Activated gamma-delta T cell (primary cell): ENCODE results near the gene ALCAM.
"Not testable (repeated sequence)": the region's sequence is repeated elsewhere in the genome, so short reads cannot be mapped to it uniquely, and the experiment has no call there.

ENCODE experiments used
- DNase-seq: peaks from one replicate; lab custom pipeline; 2025; lab: John Stamatoyannopoulos, UW

Gene ALCAM

GRCh38 chr3:105388176-105388575, 21.5 kb downstream of the ALCAM start:
- no peak for DNase-seq

- not testable (repeated sequence) for DNase-seq
Measured at GRCh38 chr3:105389759-105390158, 23.1 kb downstream of the ALCAM start.

- not testable (repeated sequence) for DNase-seq
Measured at GRCh38 chr3:105392598-105392997, 25.9 kb downstream of the ALCAM start.

- no peak for DNase-seq
Measured at GRCh38 chr3:105394177-105394576, 27.5 kb downstream of the ALCAM start.

- no peak for DNase-seq
Measured at GRCh38 chr3:105397974-105398373, 31.3 kb downstream of the ALCAM start.

- no peak for DNase-seq
Measured at GRCh38 chr3:105398437-105398836, 31.7 kb downstream of the ALCAM start.

GRCh38 chr3:105399062-105399461, 32.4 kb downstream of the ALCAM start:
- no peak for DNase-seq

GRCh38 chr3:105399611-105400010, 32.9 kb downstream of the ALCAM start:
- DNase-seq, result no peak

- no peak for DNase-seq
Measured at GRCh38 chr3:105401254-105401653, 34.5 kb downstream of the ALCAM start.

GRCh38 chr3:105401691-105402149, 35.0 kb downstream of the ALCAM start:
- DNase-seq, result no peak

GRCh38 chr3:105402287-105402801, 35.6 kb downstream of the ALCAM start:
- DNase-seq, result no peak

GRCh38 chr3:105403034-105403433, 36.3 kb downstream of the ALCAM start:
- DNase-seq, result not testable (repeated sequence)

GRCh38 chr3:105406268-105406667, 39.6 kb downstream of the ALCAM start:
- DNase-seq, result no peak

- no peak for DNase-seq
Measured at GRCh38 chr3:105409364-105409763, 42.7 kb downstream of the ALCAM start.

GRCh38 chr3:105413343-105413887, 46.7 kb downstream of the ALCAM start:
- DNase-seq, result no peak

GRCh38 chr3:105414841-105415240, 48.1 kb downstream of the ALCAM start:
- no peak for DNase-seq

- DNase-seq, result no peak
Measured at GRCh38 chr3:105415951-105416350, 49.2 kb downstream of the ALCAM start.

GRCh38 chr3:105417525-105418289, 51.0 kb downstream of the ALCAM start:
- DNase-seq, result no peak

GRCh38 chr3:105422645-105423044, 55.9 kb downstream of the ALCAM start:
- DNase-seq, result no peak

- DNase-seq, result no peak
Measured at GRCh38 chr3:105423397-105423796, 56.7 kb downstream of the ALCAM start.

- no peak for DNase-seq
Measured at GRCh38 chr3:105424412-105425152, 57.9 kb downstream of the ALCAM start.

- no peak for DNase-seq
Measured at GRCh38 chr3:105425153-105425502, 58.4 kb downstream of the ALCAM start.

- no peak for DNase-seq
Measured at GRCh38 chr3:105427332-105427731, 60.6 kb downstream of the ALCAM start.
